ENCODE results near the gene ZCWPW1. TPM values are rescaled to one million over a fixed set of nuclear protein-coding genes. Genes with fewer than 3 reads are reported as not detected.

ZCWPW1 gene
- total RNA-seq, 3 donors from 2014 or later (not counting 1 experiment from before 2014, with no cell fraction given): 5.6 to 7.8 (median 7.2) TPM

GRCh38 chr7:100358857-100359212 lies 69.7 kb downstream of the ZCWPW1 start:
- Histone ChIP-seq H3K36me3 (ENCODE audit: control insufficient read depth, insufficient read depth, low read length) (peaks cover 86% of the 10 kb centered on the region), H3K4me3 (ENCODE audit: low read length) (no peak overlapping the region), H3K27me3 (ENCODE audit: control insufficient read depth, insufficient read depth, low read length) (no peaks in the 10 kb centered on the region), H3K27ac (ENCODE audit: low read length) (no peak overlapping the region), H3K4me1 (ENCODE audit: control insufficient read depth, insufficient read depth, low read length) (peaks cover 36% of the 10 kb centered on the region), H3K9me3 (ENCODE audit: control insufficient read depth, insufficient read depth, low read length) (no peaks in the 10 kb centered on the region)
- ATAC-seq (no peak), DNase-seq (no peak)
- Mint-ChIP-seq H3K27me3 (ENCODE audit: low read depth in 2 of 2) (no peaks in the 10 kb centered on the region), H3K4me1 (peaks cover 12 to 39% of the 10 kb centered on the region in 2 donors), H3K27ac (peak overlapping the region; percentile 27 to 66), H3K4me3 (no peak overlapping the region), H3K9me3 (no peaks in the 10 kb centered on the region), H3K36me3 (peaks cover 20% of the 10 kb centered on the region)
- intact Hi-C loops (cut with micrococcal nuclease): no loop called here
- 98% methylated on average over 8 of the region's 8 CpGs for WGBS (ENCODE audit: insufficient coverage)
- no peak for TF ChIP-seq CTCF (IDR thresholded peaks at IDR 0.05)

- ATAC-seq: peak in 1 of 3 donors; percentile 26
These were observed 70.3 kb downstream of the ZCWPW1 start, which contains the start of gene PILRB for GRCh38 chr7:100358027-100358856. Gene PILRB (plus strand): TSS chr7:100358117. CDS start chr7:100358303, 186 bp downstream.

GRCh38 chr7:100357131-100357561 lies 71.4 kb downstream of the ZCWPW1 start:
- no peaks in the 10 kb centered on the region for H3K9me3 ChIP-seq (ENCODE audit: control insufficient read depth, insufficient read depth, low read length)
- no peak for TF ChIP-seq CTCF (IDR thresholded peaks at IDR 0.05)
- ATAC-seq (no peak), DNase-seq (no peak)
- Mint-ChIP-seq H3K36me3 (peaks cover 11% of the 10 kb centered on the region), H3K4me1 (peaks cover 23 to 49% of the 10 kb centered on the region in 2 donors), H3K4me3 (no peak overlapping the region), H3K9me3 (no peaks in the 10 kb centered on the region), H3K27me3 (ENCODE audit: low read depth in 2 of 2) (no peaks in the 10 kb centered on the region), H3K27ac (peak overlapping the region in 1 of 2 donors; percentile 98)
- intact Hi-C loops (cut with micrococcal nuclease): no loop called here
- no peak overlapping the region for H3K4me3 ChIP-seq (ENCODE audit: low read length)
- peaks cover 74% of the 10 kb centered on the region for H3K36me3 ChIP-seq (ENCODE audit: control insufficient read depth, insufficient read depth, low read length)
- peaks cover 48% of the 10 kb centered on the region for H3K4me1 ChIP-seq (ENCODE audit: control insufficient read depth, insufficient read depth, low read length)
- WGBS (ENCODE audit: insufficient coverage): 98% methylated on average over 6 of the region's 6 CpGs
- H3K27me3 ChIP-seq (ENCODE audit: control insufficient read depth, insufficient read depth, low read length): no peaks in the 10 kb centered on the region
- H3K27ac ChIP-seq (ENCODE audit: low read length): no peak overlapping the region

More at GRCh38 chr7:100358027-100358856, 70.3 kb downstream of the ZCWPW1 start, which contains the start of gene PILRB:
- Mint-ChIP-seq H3K27ac (peak within 1 kb of the TSS; percentile 66 to 98), H3K4me1 (peaks cover 17 to 40% of the 10 kb centered on the region in 2 donors), H3K9me3 (no peaks in the 10 kb centered on the region), H3K27me3 (ENCODE audit: low read depth in 2 of 2) (no peaks in the 10 kb centered on the region), H3K4me3 (no peak within 1 kb of the TSS), H3K36me3 (peaks cover 14% of the 10 kb centered on the region)
- intact Hi-C loops (cut with micrococcal nuclease): no loop called here
- H3K27me3 ChIP-seq (ENCODE audit: control insufficient read depth, insufficient read depth, low read length): no peaks in the 10 kb centered on the region
- WGBS (ENCODE audit: insufficient coverage): 85% methylated on average over 9 of the region's 11 CpGs
- TF ChIP-seq CTCF (IDR thresholded peaks at IDR 0.05): no peak
- no peak within 1 kb of the TSS for H3K27ac ChIP-seq (ENCODE audit: low read length)
- DNase-seq: no peak
- no peak within 1 kb of the TSS for H3K4me3 ChIP-seq (ENCODE audit: low read length)
- peaks cover 42% of the 10 kb centered on the region for H3K4me1 ChIP-seq (ENCODE audit: control insufficient read depth, insufficient read depth, low read length)
- H3K36me3 ChIP-seq (ENCODE audit: control insufficient read depth, insufficient read depth, low read length): peaks cover 82% of the 10 kb centered on the region
- no peaks in the 10 kb centered on the region for H3K9me3 ChIP-seq (ENCODE audit: control insufficient read depth, insufficient read depth, low read length)

All from natural killer cell (primary cell).